IMR-90 (cell line): ENCODE measurements around the gene SH2D1B. TPM values are rescaled to one million over a fixed set of nuclear protein-coding genes. Genes with fewer than 3 reads are reported as not detected.

Experiments used
- ATAC-seq: fragments of 200-7000 bp; cut with Tn5 transposase; 2 replicates; pipeline ENCODE4 v1.9.1; 2020; ENCODE audit warnings: low read depth, mild to moderate bottlenecking, moderate library complexity
- BruUV-seq: library from RNA; stranded (reverse); fragments of 400-500 nt; replicated peaks from 2 replicates; lab custom pipeline; 2021; lab: Mats Ljungman, UMichigan
- CTCF ChIA-PET: fragments of 300-600 bp; formaldehyde crosslinking; extraction: SDS; loops from one replicate; lab custom pipeline; 2021; ENCODE audit warnings: antibody characterized with exemption; lab: Yijun Ruan, JAX
- POLR2A ChIA-PET: fragments of 300-600 bp; sonication (Branson Sonifier 250); formaldehyde crosslinking; loops from one replicate; lab custom pipeline; 2022; ENCODE audit warnings: antibody characterized with exemption; ENCODE audit not compliant: unreplicated experiment; lab: Charles Lee
- DNase-seq: peaks from one replicate; pipeline ENCODE4 v3.0.0; 2013
- H2AFZ ChIP-seq: replicated peaks from 2 replicates; pipeline ENCODE3; 2013; ENCODE audit warnings: low read length, mild to moderate bottlenecking; ENCODE audit not compliant: poor library complexity
- H2AK5ac ChIP-seq: 2 replicates; pipeline ENCODE4 v1.6.1; 2013; ENCODE audit warnings: low read depth, low read length, inconsistent platforms
- H2AK9ac ChIP-seq: replicated peaks from 2 replicates; pipeline ENCODE3; 2013; ENCODE audit warnings: mild to moderate bottlenecking, low read depth, low read length, moderate library complexity; ENCODE audit not compliant: poor library complexity
- H2BK120ac ChIP-seq: 2 replicates; pipeline ENCODE4 v1.6.1; 2013; ENCODE audit warnings: low read depth, low read length, inconsistent platforms
- H2BK15ac ChIP-seq: 3 replicates; pipeline ENCODE4 v1.6.1; 2013; ENCODE audit warnings: low read depth, low read length, inconsistent platforms
- H2BK20ac ChIP-seq: 2 replicates; pipeline ENCODE4 v1.6.1; 2013; ENCODE audit warnings: low read depth, mild to moderate bottlenecking, inconsistent platforms, low read length, moderate library complexity
- H2BK5ac ChIP-seq: 2 replicates; pipeline ENCODE4 v1.6.1; 2013; ENCODE audit warnings: mild to moderate bottlenecking, low read depth, low read length, inconsistent platforms; ENCODE audit not compliant: poor library complexity, severe bottlenecking
- H3K14ac ChIP-seq: replicated peaks from 2 replicates; pipeline ENCODE4 v1.6.1; 2013; ENCODE audit warnings: low read depth, low read length, inconsistent platforms
- H3K18ac ChIP-seq: 2 replicates; pipeline ENCODE4 v1.6.1; 2013; ENCODE audit warnings: low read depth, low read length, control low read depth
- H3K23ac ChIP-seq: 2 replicates; pipeline ENCODE4 v1.6.1; 2013; ENCODE audit warnings: low read depth, low read length, inconsistent platforms
- H3K27ac ChIP-seq: 2 replicates; pipeline ENCODE4 v1.5.1; 2013; ENCODE audit warnings: mild to moderate bottlenecking, control low read depth, low read length; ENCODE audit not compliant: insufficient read depth
- H3K27me3 ChIP-seq: 2 replicates; pipeline ENCODE4 v1.6.1; 2013; ENCODE audit warnings: low read length; ENCODE audit not compliant: control insufficient read depth, insufficient read depth
- H3K36me3 ChIP-seq: 2 replicates; pipeline ENCODE4 v1.6.1; 2013; ENCODE audit warnings: low read length, mixed read lengths; ENCODE audit not compliant: control insufficient read depth, insufficient read depth
- H3K4ac ChIP-seq: 2 replicates; pipeline ENCODE4 v1.6.1; 2013; ENCODE audit warnings: low read depth, low read length, inconsistent platforms
- H3K4me1 ChIP-seq: 2 replicates; pipeline ENCODE4 v1.6.1; 2013; ENCODE audit warnings: low read length, mixed read lengths; ENCODE audit not compliant: control insufficient read depth, insufficient read depth
- H3K4me2 ChIP-seq: 2 replicates; pipeline ENCODE4 v1.6.1; 2013; ENCODE audit warnings: low read depth, mild to moderate bottlenecking, control low read depth, low read length, moderate library complexity
- H3K4me3 ChIP-seq: 2 replicates; pipeline ENCODE4 v1.5.1; 2013; ENCODE audit warnings: low read depth, mild to moderate bottlenecking, control low read depth, low read length, moderate library complexity; ENCODE audit not compliant: insufficient read depth
- H3K56ac ChIP-seq: 2 replicates; pipeline ENCODE4 v1.6.1; 2013; ENCODE audit warnings: low read length, inconsistent platforms; ENCODE audit not compliant: insufficient read depth; ENCODE audit errors: extremely low read depth
- H3K79me1 ChIP-seq, 2 experiments: 2 replicates each; pipeline ENCODE4 v1.6.1; 2013; ENCODE audit warnings: low read length in 2 of 2, inconsistent platforms in 1 of 2, low read depth in 1 of 2
- H3K9ac ChIP-seq: 2 replicates; pipeline ENCODE4 v1.6.1; 2013; ENCODE audit warnings: low read depth, low read length, control low read depth
- H3K9me1 ChIP-seq: 2 replicates; pipeline ENCODE4 v1.6.1; 2013; ENCODE audit warnings: low read length, inconsistent platforms; ENCODE audit not compliant: insufficient read depth
- H3K9me3 ChIP-seq: 2 replicates; pipeline ENCODE4 v1.6.1; 2013; ENCODE audit warnings: low read length; ENCODE audit not compliant: control insufficient read depth, insufficient read depth
- H4K20me1 ChIP-seq: 2 replicates; pipeline ENCODE4 v1.6.1; 2013; ENCODE audit warnings: low read length, inconsistent platforms; ENCODE audit not compliant: insufficient read depth
- H4K5ac ChIP-seq: 2 replicates; pipeline ENCODE4 v1.6.1; 2013; ENCODE audit warnings: mild to moderate bottlenecking, low read depth, low read length, control low read depth
- H4K8ac ChIP-seq, 2 experiments: 2 replicates each; pipeline ENCODE4 v1.6.1; 2013; ENCODE audit warnings: low read depth in 2 of 2, low read length in 2 of 2, control low read depth in 1 of 2, inconsistent platforms in 1 of 2
- H4K91ac ChIP-seq: 2 replicates; pipeline ENCODE4 v1.6.1; 2013; ENCODE audit warnings: low read depth, low read length, inconsistent platforms; ENCODE audit not compliant: insufficient read depth
- BHLHE40 ChIP-seq: fragments of 150-350 bp; IDR thresholded peaks from 2 replicates; pipeline ENCODE4 v1.6.1; 2016; ENCODE audit warnings: mild to moderate bottlenecking, low read depth, low read length
- CEBPB ChIP-seq: IDR thresholded peaks from 2 replicates; pipeline ENCODE4 v1.6.1; 2012; ENCODE audit warnings: low read depth, low read length, improper control_type of control experiment
- CHD1 ChIP-seq: IDR thresholded peaks from 2 replicates; pipeline ENCODE4 v1.6.1; 2012; ENCODE audit warnings: low read depth, low read length, improper control_type of control experiment
- CTCF ChIP-seq: conservative IDR thresholded peaks from 2 replicates; pipeline ENCODE4 v1.5.1; 2012; ENCODE audit warnings: mild to moderate bottlenecking, low read depth, low read length, improper control_type of control experiment
- ELK1 ChIP-seq: fragments of 150-350 bp; IDR thresholded peaks from 2 replicates; pipeline ENCODE4 v1.6.1; 2016; ENCODE audit warnings: low read depth, mild to moderate bottlenecking, low read length, moderate library complexity, borderline replicate concordance
- FOS ChIP-seq: fragments of 150-350 bp; IDR thresholded peaks from 2 replicates; pipeline ENCODE4 v1.6.1; 2016; ENCODE audit warnings: low read depth, low read length
- MAFK ChIP-seq: IDR thresholded peaks from 2 replicates; pipeline ENCODE4 v1.6.1; 2012; ENCODE audit warnings: low read depth, low read length, improper control_type of control experiment
- MAZ ChIP-seq: IDR thresholded peaks from 2 replicates; pipeline ENCODE4 v1.6.1; 2012; ENCODE audit warnings: low read depth, mild to moderate bottlenecking, low read length, improper control_type of control experiment, moderate library complexity, borderline replicate concordance
- MXI1 ChIP-seq: IDR thresholded peaks from 2 replicates; pipeline ENCODE4 v1.6.1; 2012; ENCODE audit warnings: low read depth, mild to moderate bottlenecking, low read length, moderate library complexity, borderline replicate concordance
- NFE2L2 ChIP-seq: fragments of 150-350 bp; IDR thresholded peaks from 2 replicates; pipeline ENCODE4 v1.6.1; 2016; ENCODE audit warnings: low read depth, mild to moderate bottlenecking, low read length
- POLR2A ChIP-seq: IDR thresholded peaks from 2 replicates; pipeline ENCODE4 v1.6.1; 2012; ENCODE audit warnings: mild to moderate bottlenecking, low read depth, low read length
- RAD21 ChIP-seq: IDR thresholded peaks from 2 replicates; pipeline ENCODE4 v1.6.1; 2012; ENCODE audit warnings: low read length, improper control_type of control experiment
- RCOR1 ChIP-seq: IDR thresholded peaks from 2 replicates; pipeline ENCODE4 v1.6.1; 2012; ENCODE audit warnings: mild to moderate bottlenecking, low read length, improper control_type of control experiment; ENCODE audit not compliant: insufficient replicate concordance
- RFX5 ChIP-seq: IDR thresholded peaks from 2 replicates; pipeline ENCODE4 v1.8.0; 2012; ENCODE audit warnings: low read depth, mild to moderate bottlenecking, low read length, moderate library complexity
- SMC3 ChIP-seq: fragments of 150-350 bp; IDR thresholded peaks from 2 replicates; pipeline ENCODE4 v1.6.1; 2016; ENCODE audit warnings: low read depth, mild to moderate bottlenecking, antibody characterized with exemption, low read length, moderate library complexity
- USF2 ChIP-seq: fragments of 150-350 bp; IDR thresholded peaks from 2 replicates; pipeline ENCODE4 v1.6.1; 2017; ENCODE audit warnings: mild to moderate bottlenecking, antibody characterized with exemption, low read length, low read depth
- WGBS, 2 experiments: methylation state at CpG; one replicate each; pipeline versions ENCODE4 v1.1.5 to v1.1.7; 2013; ENCODE audit warnings: missing lambda C conversion rate in 2 of 2; ENCODE audit not compliant: insufficient read length in 1 of 2; ENCODE audit errors: extremely low coverage in 2 of 2; 5-methylcytosine and 5-hydroxymethylcytosine counted together
- dilution Hi-C: fragments of 300-500 bp; cut with HindIII; formaldehyde crosslinking; loops from one replicate; pipeline ENCODE4 v1.14.3; 2018; ENCODE audit warnings: low sequenced_read_pairs; ENCODE audit not compliant: unreplicated experiment
- in situ Hi-C: fragments of 300-500 bp; cut with MboI; formaldehyde crosslinking; loops from 3 replicates; pipeline ENCODE4 v1.14.3; 2019; ENCODE audit warnings: low sequenced_read_pairs, inconsistent platforms, mixed read lengths
- intact Hi-C: fragments of 100-400 bp; cut with micrococcal nuclease; formaldehyde crosslinking; loops from 2 replicates; pipeline ENCODE4 v1.10.0; 2022
- polyA plus RNA-seq, 3 experiments: library from polyadenylated mRNA; depleted of rRNA; stranded (reverse); fragments of >200 nt; gene quantifications; 2 replicates each; pipeline ENCODE4 v1.2.3, GENCODE V29; 2012; ENCODE audit warnings: low replicate concordance in 1 of 3
- total RNA-seq: library from RNA; depleted of rRNA; stranded (reverse); fragments of >200 nt; gene quantifications from 2 replicates; pipeline ENCODE4 v1.2.3, GENCODE V29; 2012

The SH2D1B gene
- total and polyA plus RNA-seq, 2 of the 4 experiments (the other 2 are of a cell fraction), result 0.03 to 0.18 TPM

GRCh38 chr1:162400790-162401355 lies 11.1 kb downstream of the SH2D1B start:
- H3K23ac ChIP-seq, result no peak overlapping the region
- ChIA-PET CTCF (no interaction called here), POLR2A (no interaction called here)
- no peak overlapping the region for H3K4ac ChIP-seq
- intact Hi-C loops, result no loop called here
- no peak overlapping the region for H3K4me2 ChIP-seq
- BruUV-seq, result no TSS peak
- H3K56ac ChIP-seq, result no peak overlapping the region
- H3K9ac ChIP-seq, result no peak overlapping the region
- no peak for TF ChIP-seq USF2
- no peak for TF ChIP-seq RFX5
- TF ChIP-seq SMC3, result no peak
- TF ChIP-seq RCOR1, result no peak
- no peak for TF ChIP-seq BHLHE40
- TF ChIP-seq MAZ, result no peak
- TF ChIP-seq CHD1, result no peak
- TF ChIP-seq POLR2A, result no peak
- TF ChIP-seq RAD21, result no peak
- TF ChIP-seq ELK1, result no peak
- no peak for TF ChIP-seq CEBPB
- TF ChIP-seq FOS, result no peak
- no peak for TF ChIP-seq NFE2L2
- no peak for TF ChIP-seq CTCF
- TF ChIP-seq MAFK, result no peak
- no peak for TF ChIP-seq MXI1
- H4K91ac ChIP-seq, result no peak overlapping the region
- no peak overlapping the region for H3K4me3 ChIP-seq
- peaks cover 36% of the 10 kb centered on the region for H3K27me3 ChIP-seq
- no peaks in the 10 kb centered on the region for H3K9me3 ChIP-seq
- H2BK5ac ChIP-seq, result no peak overlapping the region
- H3K18ac ChIP-seq, result no peak overlapping the region
- H2BK20ac ChIP-seq, result no peak overlapping the region
- no peak for ATAC-seq
- DNase-seq, result no peak
- H3K79me1 ChIP-seq, result no peaks in the 10 kb centered on the region
- H3K27ac ChIP-seq, result no peak overlapping the region
- H2AK5ac ChIP-seq, result no peak overlapping the region
- no peaks in the 10 kb centered on the region for H3K9me1 ChIP-seq
- dilution Hi-C loops, result no loop called here
- H4K20me1 ChIP-seq, result no peaks in the 10 kb centered on the region
- no CpG with 5 or more reads among the region's 10 CpGs for WGBS, 2 experiments
- no peak overlapping the region for H2AK9ac ChIP-seq
- no peaks in the 10 kb centered on the region for H3K36me3 ChIP-seq
- no peak overlapping the region for H4K5ac ChIP-seq
- H2AFZ ChIP-seq, result no peak overlapping the region
- no peak overlapping the region for H2BK15ac ChIP-seq
- H3K14ac ChIP-seq, result no peak overlapping the region
- no peak overlapping the region for H2BK120ac ChIP-seq
- H3K4me1 ChIP-seq, result no peaks in the 10 kb centered on the region; the same call in 1 of the 2 replicates
- in situ Hi-C loops, result no loop called here
- H4K8ac ChIP-seq, result no peak overlapping the region
